Ovary (tissue), 9 donors: ENCODE measurements around the gene CHMP4A. TPM values are rescaled to one million over a fixed set of nuclear protein-coding genes. Genes with fewer than 3 reads are reported as not detected.

Experiments
- DNase-seq, 5 donors: peaks; one replicate each; pipeline ENCODE4 v3.0.0-alpha.2; 2019 to 2020
- H3K27ac ChIP-seq, 2 donors: fragments of 200-600 bp; one replicate each; pipeline versions ENCODE4 v1.5.1 to v1.8.0; 2019 to 2022
- H3K27me3 ChIP-seq: fragments of 200-600 bp; one replicate; pipeline ENCODE4 v1.8.0; 2022
- H3K36me3 ChIP-seq: fragments of 200-600 bp; sonication (generic); one replicate; pipeline ENCODE4 v1.5.1; 2019
- H3K4me1 ChIP-seq: one replicate; pipeline ENCODE4 v1.8.1; 2013; ENCODE audit warnings: mild to moderate bottlenecking, moderate library complexity; ENCODE audit not compliant: insufficient read depth
- H3K4me3 ChIP-seq: fragments of 200-600 bp; sonication (generic); one replicate; pipeline ENCODE4 v1.5.1; 2017
- H3K9me3 ChIP-seq, 2 donors: fragments of 200-600 bp in 1 of 2; sonication (generic) in 1 of 2; one replicate each; pipeline versions ENCODE4 v1.5.1 to v1.8.1; 2013 to 2019; ENCODE audit warnings: mild to moderate bottlenecking in 1 of 2, moderate library complexity in 1 of 2
- CTCF ChIP-seq, 3 donors: fragments of 450-650 bp in 2 of 3; fragments of 200-600 bp in 1 of 3; IDR thresholded peaks; one replicate each; pipeline versions ENCODE4 v1.5.1 to v1.8.0; 2016 to 2022; ENCODE audit warnings: antibody characterized with exemption in 3 of 3, mild to moderate bottlenecking in 1 of 3
- EP300 ChIP-seq: sonication (generic); formaldehyde crosslinking; IDR thresholded peaks from one replicate; pipeline ENCODE4 v1.6.1; 2017; ENCODE audit warnings: antibody characterized with exemption
- POLR2A ChIP-seq: fragments of 450-650 bp; IDR thresholded peaks from one replicate; pipeline ENCODE4 v1.6.1; 2017; ENCODE audit warnings: antibody characterized with exemption, mild to moderate bottlenecking, moderate library complexity
- WGBS, 3 donors: extraction: QIAGEN DNeasy Blood & Tissue Kit in 1 of 3; methylation state at CpG; one replicate each; pipeline versions ENCODE4 v1.1.5 to v1.1.7; 2013 to 2017; 5-methylcytosine and 5-hydroxymethylcytosine counted together
- intact Hi-C, 4 donors: fragments of 100-400 bp; cut with DNase I; formaldehyde crosslinking; loops; one replicate each; pipeline versions ENCODE4 v1.11.0 to v1.15.1; 2022 to 2023
- polyA plus RNA-seq, 2 donors: library from polyadenylated mRNA; stranded (reverse); fragments of 200-250 nt in 1 of 2; fragments of 350-450 nt in 1 of 2; fragmentation: Illumina TruSeq in 1 of 2; extraction: RNeasy Lipid Tissue Mini Kit (QIAGEN cat#74804) in 1 of 2; gene quantifications; one replicate each; pipeline ENCODE4 v1.2.3, GENCODE V29; 2013 to 2014
- total RNA-seq, 7 donors: library from RNA; depleted of rRNA in 2 of 7; stranded (reverse); fragments of >200 nt in 2 of 7; fragmentation: NEBNext Ultra II Directional in 3 of 7; extraction: Animal tissue kit (Norgen Biotek cat#: 25700) in 3 of 7; gene quantifications; one replicate each; pipeline versions ENCODE4 v1.1.0 to v1.2.4, GENCODE V29; 2016 to 2023
- donor health status: DM: no; HTN: no; CAD: no; lungs with moderate emphysema.
- donor health status: DM: no; HTN: no; CAD: no.
- donor health status: Bipolar disorder and iron deficiency.
- donor health status: DM: yes; HTN: yes; CAD: no.
- donor health status: DM: no; HTN: no; CAD: no.
- donor health status: DM: yes; HTN: yes; CAD: no.

The CHMP4A gene
- total and polyA plus RNA-seq, 9 donors: 26.8 to 105 (median 41.7) TPM

- WGBS, 3 donors: 82 to 86% (median 84%) methylated on average over 12 of the region's 12 CpGs
- no peak overlapping the region for H3K4me3 ChIP-seq
- TF ChIP-seq CTCF (IDR thresholded peaks at IDR 0.05): no peak
- no peak for TF ChIP-seq POLR2A
- TF ChIP-seq EP300: no peak
- DNase-seq: no peak
- intact Hi-C loops: no loop called here
- no peaks in the 10 kb centered on the region for H3K27me3 ChIP-seq
- no peaks in the 10 kb centered on the region for H3K9me3 ChIP-seq
- no peaks in the 10 kb centered on the region for H3K36me3 ChIP-seq
- H3K27ac ChIP-seq: no peak overlapping the region
- no peaks in the 10 kb centered on the region for H3K4me1 ChIP-seq
Observed at GRCh38 chr14:24178399-24179178, 34.7 kb downstream of the CHMP4A start.

- intact Hi-C loops: no loop called here
Observed at GRCh38 chr14:24177891-24178290, 35.4 kb downstream of the CHMP4A start.

GRCh38 chr14:24177041-24177825, 36.1 kb downstream of the CHMP4A start:
- Histone ChIP-seq H3K4me3 (no peak overlapping the region), H3K4me1 (peaks cover 2% of the 10 kb centered on the region), H3K27me3 (no peaks in the 10 kb centered on the region), H3K9me3 (no peaks in the 10 kb centered on the region), H3K27ac (no peak overlapping the region), H3K36me3 (no peaks in the 10 kb centered on the region)
- no peak for DNase-seq
- intact Hi-C loops: no loop called here
- WGBS, 3 donors: 76 to 81% (median 78%) methylated on average over 12 of the region's 12 CpGs
- TF ChIP-seq CTCF (IDR thresholded peaks at IDR 0.05) (no peak), POLR2A (no peak)

More at GRCh38 chr14:24177891-24178290, 35.4 kb downstream of the CHMP4A start:
- Histone ChIP-seq H3K9me3 (no peaks in the 10 kb centered on the region), H3K36me3 (no peaks in the 10 kb centered on the region), H3K4me1 (no peaks in the 10 kb centered on the region), H3K27ac (no peak overlapping the region), H3K4me3 (no peak overlapping the region), H3K27me3 (no peaks in the 10 kb centered on the region)
- 80 to 84% (median 83%) methylated on average over 14 of the region's 14 CpGs for WGBS, 3 donors
- TF ChIP-seq CTCF (IDR thresholded peaks at IDR 0.05): no peak
- no peak for TF ChIP-seq EP300
- TF ChIP-seq POLR2A: no peak
- no peak for DNase-seq

GRCh38 chr14:24176599-24176998, 36.7 kb downstream of the CHMP4A start:
- TF ChIP-seq EP300 (no peak), POLR2A (no peak), CTCF (IDR thresholded peaks at IDR 0.05) (no peak)
- WGBS, 3 donors: 90 to 95% (median 94%) methylated on average over 5 of the region's 5 CpGs
- Histone ChIP-seq H3K4me1 (peaks cover 5% of the 10 kb centered on the region), H3K4me3 (no peak overlapping the region), H3K36me3 (no peaks in the 10 kb centered on the region), H3K27ac (no peak overlapping the region), H3K27me3 (no peaks in the 10 kb centered on the region), H3K9me3 (no peaks in the 10 kb centered on the region)
- intact Hi-C loops: no loop called here
- DNase-seq: no peak
